Measurements from ENCODE around the gene DLG2.

DNA sequence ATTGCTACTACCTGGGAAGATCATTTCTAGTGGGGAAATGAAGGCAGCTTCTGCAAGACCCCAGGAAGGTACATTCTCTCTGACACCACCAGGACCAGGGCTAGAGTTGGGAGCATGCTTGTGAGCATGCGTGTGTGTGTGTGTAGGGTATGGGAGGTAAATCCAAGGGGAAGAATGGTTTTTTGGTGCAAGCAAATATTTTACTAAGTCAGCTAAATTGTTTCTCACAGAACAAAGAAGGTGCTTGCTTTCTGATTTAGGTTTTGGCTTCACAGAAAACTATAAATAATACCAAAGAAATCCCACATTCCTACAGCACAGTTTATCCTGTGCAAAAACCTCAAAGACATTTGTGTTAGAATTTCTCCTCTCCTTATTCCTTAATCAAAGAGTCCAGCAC lies 1996.9 kb downstream of the DLG2 start:
- TF ChIP-seq POLR2A (IDR thresholded peaks at IDR 0.05; ENCODE audit: low read depth) = no peak
- TF ChIP-seq, protein P1, sequence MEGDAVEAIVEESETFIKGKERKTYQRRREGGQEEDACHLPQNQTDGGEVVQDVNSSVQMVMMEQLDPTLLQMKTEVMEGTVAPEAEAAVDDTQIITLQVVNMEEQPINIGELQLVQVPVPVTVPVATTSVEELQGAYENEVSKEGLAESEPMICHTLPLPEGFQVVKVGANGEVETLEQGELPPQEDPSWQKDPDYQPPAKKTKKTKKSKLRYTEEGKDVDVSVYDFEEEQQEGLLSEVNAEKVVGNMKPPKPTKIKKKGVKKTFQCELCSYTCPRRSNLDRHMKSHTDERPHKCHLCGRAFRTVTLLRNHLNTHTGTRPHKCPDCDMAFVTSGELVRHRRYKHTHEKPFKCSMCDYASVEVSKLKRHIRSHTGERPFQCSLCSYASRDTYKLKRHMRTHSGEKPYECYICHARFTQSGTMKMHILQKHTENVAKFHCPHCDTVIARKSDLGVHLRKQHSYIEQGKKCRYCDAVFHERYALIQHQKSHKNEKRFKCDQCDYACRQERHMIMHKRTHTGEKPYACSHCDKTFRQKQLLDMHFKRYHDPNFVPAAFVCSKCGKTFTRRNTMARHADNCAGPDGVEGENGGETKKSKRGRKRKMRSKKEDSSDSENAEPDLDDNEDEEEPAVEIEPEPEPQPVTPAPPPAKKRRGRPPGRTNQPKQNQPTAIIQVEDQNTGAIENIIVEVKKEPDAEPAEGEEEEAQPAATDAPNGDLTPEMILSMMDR (IDR thresholded peaks at IDR 0.05) = no peak
